AG20443 (cell line): ENCODE results near the gene CCNJ.
"Not testable (repeated sequence)": the region's sequence is repeated elsewhere in the genome, so short reads cannot be mapped to it uniquely, and the experiment has no call there.

Source experiments
- DNase-seq: peaks from one replicate; pipeline ENCODE4 v3.0.0; 2012; ENCODE audit warnings: low spot score, mixed read lengths

The CCNJ gene

GRCh38 chr10:96043033-96043892, at the start of gene CCNJ:
CCNJ (plus strand) TSS chr10:96043583; CDS start chr10:96044394, 811 bp downstream.
- peak; percentile 99 for DNase-seq

GRCh38 chr10:95994376-95994775, 49.0 kb upstream of the CCNJ start:
- not testable (repeated sequence) for DNase-seq

GRCh38 chr10:95998255-95998784, 45.1 kb upstream of the CCNJ start:
- DNase-seq, result no peak

DNA sequence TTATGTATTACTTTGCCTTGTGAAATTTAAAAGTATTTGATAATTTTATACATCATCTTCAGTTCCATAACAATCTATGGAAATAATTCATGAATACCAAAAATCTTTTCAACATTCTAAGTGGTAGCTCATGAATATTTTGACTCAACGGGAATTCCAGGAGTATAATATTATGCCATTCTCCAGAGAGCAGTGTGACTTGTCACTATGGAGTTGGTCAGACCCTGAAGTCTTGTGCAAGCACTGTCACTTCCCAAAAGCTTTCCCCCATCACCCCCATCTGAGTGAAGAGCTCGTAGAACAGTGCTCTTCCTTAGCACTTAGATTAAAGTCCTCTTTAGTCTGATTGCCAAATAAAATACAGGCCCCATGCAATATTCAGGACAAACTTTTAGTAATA, 29.4 kb upstream of the CCNJ start:
- DNase-seq, result no peak

DNA sequence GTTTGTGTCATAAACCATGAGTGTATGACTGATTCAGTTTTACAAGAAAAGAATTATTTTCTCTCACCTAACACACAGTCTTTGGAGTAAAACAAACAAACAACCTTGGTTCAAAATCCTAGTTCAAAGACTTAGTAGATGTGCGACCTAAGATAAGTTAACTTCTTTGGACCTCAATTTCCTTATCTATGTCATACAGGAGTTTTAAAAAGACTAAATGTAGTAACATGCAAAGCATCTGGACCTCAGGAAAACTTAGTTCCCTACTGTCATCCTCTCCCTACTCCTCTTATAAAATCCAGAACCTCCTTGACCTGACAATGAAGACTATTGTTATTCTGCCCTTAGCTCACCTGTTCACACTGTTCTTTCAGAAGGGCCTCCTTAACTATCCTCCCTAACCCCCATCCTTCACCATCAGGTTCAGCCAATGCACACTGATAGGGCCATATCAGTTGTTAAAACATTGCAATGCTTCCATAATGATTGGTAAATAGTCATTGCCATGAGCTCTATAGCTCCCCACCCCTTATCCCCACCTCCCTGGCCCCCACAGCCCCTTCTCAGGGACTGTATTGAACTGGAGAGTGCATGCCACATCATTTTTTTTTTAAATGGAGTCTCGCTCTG, 28.8 kb upstream of the CCNJ start:
- DNase-seq, result no peak

DNA sequence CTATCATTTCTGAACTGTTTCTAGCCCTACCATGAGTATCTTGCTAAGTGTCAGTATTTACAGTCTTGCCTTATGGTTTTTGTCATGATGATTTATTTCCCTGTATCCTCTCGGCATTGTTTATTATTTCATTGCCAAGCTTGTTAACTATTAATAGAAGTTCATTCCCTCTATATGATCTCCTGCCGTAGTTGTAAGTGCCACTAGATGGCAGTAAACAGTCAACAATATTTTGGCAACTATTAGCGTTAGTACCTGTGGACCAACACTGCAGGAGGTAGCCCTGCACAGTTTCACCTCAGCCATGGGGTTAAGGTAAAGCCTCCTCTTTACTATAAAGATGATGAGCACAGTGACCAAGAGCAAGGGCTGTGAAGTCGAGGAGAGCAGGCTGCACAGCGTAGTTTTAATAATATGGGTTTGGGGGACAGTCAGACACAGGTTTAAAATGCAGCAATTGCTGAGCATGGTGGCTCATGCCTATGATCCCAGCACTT, 26.1 kb upstream of the CCNJ start:
- peak; percentile 63 for DNase-seq

- DNase-seq, result no peak
These were observed 22.1 kb upstream of the CCNJ start for GRCh38 chr10:96021332-96021731.

GRCh38 chr10:96022739-96023138, 20.6 kb upstream of the CCNJ start:
- no peak for DNase-seq

DNA sequence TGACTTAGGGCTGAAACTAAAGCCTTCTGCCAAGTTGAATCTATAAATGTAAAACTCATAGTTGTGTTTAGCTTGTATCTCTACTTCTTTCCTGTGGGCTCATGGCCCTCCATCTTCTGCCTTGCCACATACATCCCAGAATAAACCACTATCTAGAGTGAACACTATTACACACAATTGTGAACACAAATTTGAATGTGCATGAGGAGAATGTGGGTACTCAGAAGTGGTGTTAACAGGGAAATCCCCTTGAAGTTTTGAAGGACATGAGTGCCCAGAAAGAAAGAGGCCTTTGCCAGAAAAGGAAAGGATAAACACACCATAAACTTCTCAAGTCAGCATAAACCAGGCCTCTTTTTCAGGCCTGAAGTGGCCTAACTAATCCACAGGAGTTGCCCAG, 20.2 kb upstream of the CCNJ start:
- no peak for DNase-seq

GRCh38 chr10:96025566-96025965, 17.8 kb upstream of the CCNJ start:
- DNase-seq, result peak; percentile 37

GRCh38 chr10:96034625-96035024, 8.8 kb upstream of the CCNJ start:
- DNase-seq, result no peak

GRCh38 chr10:96038476-96039387, 4.7 kb upstream of the CCNJ start:
- no peak for DNase-seq

DNA sequence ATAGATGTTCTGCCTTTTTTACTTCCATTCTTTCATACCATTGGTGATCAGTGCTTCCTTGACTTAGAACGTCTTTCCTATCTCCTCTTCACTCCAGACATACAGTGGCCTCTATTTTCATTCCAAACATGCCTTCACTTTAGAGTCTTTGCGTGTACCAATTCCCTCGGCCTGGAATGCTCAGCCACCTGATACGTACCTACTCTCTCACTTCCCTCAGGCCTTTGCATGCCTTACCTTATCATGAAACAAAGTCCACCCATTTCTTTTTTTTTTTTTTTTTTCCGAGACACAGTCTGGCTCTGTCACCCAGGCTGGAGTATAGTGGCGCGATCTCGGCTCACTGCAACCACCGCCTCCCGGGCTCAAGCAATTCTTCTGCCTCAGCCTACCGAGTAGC, 2.2 kb upstream of the CCNJ start:
- DNase-seq, result no peak

DNA sequence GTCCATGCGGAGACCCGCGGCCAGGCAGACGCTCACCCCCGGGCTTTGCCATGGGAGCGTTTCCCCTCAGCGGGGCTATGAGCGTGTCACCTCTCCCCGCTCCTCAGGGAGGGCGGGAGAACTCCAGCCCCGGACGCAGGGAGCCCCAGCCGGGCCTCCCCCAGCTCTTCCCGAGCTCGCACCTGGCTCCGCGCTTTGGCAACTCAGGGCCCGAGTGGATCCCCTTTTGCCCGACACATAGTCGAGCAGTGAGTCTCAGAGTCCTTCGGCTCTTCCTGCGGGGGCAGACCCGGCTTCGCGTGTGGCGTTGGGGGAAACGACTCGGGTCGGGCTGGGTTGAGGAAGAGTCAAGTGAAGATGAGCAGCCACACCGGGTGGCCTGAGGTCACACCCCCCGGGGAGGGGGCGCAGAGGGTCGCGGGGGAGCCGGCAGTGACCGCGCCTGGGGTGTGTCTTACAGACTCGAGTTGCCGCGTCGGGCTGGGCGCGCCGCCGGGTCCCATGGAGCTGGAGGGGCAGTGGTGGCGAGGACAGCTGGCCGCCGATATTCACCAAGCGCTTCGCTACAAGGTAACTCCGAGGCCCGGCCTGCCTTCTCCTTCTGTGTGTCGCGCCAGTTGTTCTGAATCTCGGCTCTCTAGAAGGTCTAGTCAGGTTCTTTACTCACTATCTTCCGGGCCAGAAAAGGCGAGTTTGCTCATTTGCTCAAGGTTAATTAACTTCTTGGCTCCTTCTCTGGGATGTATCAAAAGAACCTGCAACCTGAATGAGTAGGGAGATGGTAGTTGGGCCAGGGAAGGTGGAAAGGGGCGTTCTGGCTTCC, 721 bp downstream of the CCNJ start:
- peak; percentile 73 for DNase-seq

GRCh38 chr10:96044736-96045135, 1.4 kb downstream of the CCNJ start:
- peak; percentile 16 for DNase-seq

- DNase-seq, result no peak
These were observed 3.2 kb downstream of the CCNJ start for GRCh38 chr10:96046546-96046945.

DNA sequence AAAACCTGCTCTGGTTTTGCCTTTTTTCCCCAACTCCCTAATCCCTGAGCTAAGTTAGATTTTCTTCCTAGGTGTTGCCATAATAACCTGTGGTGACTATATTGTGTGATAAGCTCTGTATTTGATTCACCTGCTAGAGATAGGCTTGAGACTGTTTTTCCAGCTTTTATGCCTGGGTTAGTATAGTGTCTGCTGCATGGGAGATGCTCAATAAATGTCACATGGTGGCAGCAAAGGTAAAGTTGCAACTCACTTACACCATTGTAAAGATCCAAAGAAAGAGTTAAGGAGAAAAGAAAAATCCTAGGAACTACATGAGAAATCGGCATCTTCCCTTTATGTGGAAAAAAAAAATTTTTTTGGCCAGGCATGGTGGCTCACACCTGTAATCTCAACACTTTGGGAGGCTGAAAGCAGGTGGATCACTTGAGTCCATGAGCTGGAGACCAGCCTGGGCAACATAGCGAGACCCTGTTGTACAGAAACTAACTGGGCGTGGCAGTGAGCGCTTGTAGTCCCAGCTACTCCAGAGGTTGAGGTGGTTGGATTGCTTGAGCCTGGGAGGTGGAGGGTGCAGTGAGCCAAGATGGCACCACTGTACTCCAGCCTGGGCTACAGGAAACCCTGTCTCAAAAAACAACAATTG, 3.7 kb downstream of the CCNJ start:
- no peak for DNase-seq

DNA sequence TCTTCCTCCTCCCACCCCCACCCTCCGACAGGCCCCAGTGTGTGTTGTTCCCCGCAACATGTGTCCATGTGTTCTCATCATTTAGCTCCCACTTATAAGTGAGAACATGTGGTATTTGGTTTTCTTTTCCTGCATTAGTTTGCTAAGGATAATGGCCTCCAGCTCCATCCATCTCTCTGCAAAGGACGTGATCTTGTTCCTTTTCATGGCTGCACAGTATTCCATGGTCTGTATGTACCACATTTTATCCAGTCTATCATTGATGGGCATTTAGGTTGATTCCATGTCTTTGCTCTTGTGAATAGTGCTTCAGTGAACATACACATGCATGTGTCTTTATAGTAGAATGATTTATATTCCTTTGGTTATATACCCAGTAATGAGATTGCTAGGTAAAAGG, 4.5 kb downstream of the CCNJ start:
- DNase-seq, result not testable (repeated sequence)

DNA sequence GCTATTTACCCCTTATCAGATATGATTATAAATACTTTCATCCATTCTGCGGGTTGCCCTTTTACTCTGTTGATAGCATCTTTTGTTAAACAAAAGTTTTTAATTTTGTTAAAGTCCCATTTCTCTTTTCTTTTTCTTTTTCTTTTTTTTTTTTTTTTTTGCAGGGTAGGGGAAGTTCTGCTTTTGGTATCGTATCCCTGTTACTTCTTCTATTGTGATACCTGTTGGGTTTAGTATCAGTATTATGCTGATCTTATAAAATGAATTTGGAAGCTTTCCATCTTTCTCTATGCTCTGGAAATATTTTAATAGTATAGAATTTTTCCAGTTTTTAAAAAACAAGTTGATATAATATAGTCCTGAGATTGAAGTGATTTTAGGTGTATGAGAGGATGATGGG, 6.0 kb downstream of the CCNJ start:
- no peak for DNase-seq

DNA sequence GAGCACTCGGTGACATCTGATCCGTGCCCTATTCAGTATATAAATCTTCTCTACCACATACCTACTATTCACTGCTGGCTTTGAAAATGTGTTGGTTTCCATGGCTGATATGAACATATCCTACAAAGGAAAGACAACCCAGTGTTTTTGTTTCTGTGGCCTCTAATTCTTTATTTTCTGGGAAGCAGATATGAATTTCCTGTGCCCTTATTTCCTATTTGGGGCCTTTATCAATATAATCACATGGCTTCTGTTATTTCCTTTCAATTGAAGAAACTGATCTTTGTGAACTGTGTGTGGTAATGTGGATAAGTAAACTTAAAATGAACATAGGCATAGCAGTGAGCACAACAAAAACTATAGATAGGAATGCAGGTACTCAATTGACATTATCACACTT, 10.6 kb downstream of the CCNJ start:
- DNase-seq, result no peak

- no peak for DNase-seq
These were observed 13.4 kb downstream of the CCNJ start for GRCh38 chr10:96056787-96057186.
